DMS 273 (cell line): ENCODE results near the gene LRRC27.

ENCODE experiments used
- DNase-seq: peaks from one replicate; lab custom pipeline; 2025; ENCODE audit not compliant: unreplicated experiment; lab: John Stamatoyannopoulos, UW

LRRC27 gene

GRCh38 chr10:132421847-132422751 lies 90.1 kb downstream of the LRRC27 start:
- peak; percentile 72 for DNase-seq

- DNase-seq: peak; percentile 89
Measured at GRCh38 chr10:132422903-132423825, 91.2 kb downstream of the LRRC27 start.

GRCh38 chr10:132423966-132424861 lies 92.2 kb downstream of the LRRC27 start:
- peak; percentile 23 for DNase-seq

- no peak for DNase-seq
Measured at GRCh38 chr10:132425029-132425756, 93.2 kb downstream of the LRRC27 start.

DNA sequence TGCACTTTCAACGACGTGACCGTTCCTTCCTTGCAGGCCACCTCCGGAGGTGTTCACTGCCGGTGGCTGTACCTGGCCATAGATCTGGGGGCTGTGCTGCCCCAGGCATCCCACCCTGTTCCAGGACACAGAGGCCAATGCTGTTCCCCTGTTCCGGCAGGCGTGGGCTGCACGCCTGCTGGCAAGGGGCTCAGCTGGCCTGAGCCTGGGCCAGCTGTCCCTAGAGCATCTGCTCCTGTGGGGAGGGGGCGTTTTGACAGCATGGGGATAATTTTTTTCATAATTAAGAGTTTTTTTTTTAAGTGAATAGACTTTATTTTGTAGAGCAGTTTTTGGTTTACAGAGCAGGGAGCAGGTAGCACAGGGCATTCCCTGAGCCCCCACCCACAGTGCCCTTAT lies 93.8 kb downstream of the LRRC27 start:
- no peak for DNase-seq

- no peak for DNase-seq
Measured at GRCh38 chr10:132427006-132427771, 95.2 kb downstream of the LRRC27 start.

DNA sequence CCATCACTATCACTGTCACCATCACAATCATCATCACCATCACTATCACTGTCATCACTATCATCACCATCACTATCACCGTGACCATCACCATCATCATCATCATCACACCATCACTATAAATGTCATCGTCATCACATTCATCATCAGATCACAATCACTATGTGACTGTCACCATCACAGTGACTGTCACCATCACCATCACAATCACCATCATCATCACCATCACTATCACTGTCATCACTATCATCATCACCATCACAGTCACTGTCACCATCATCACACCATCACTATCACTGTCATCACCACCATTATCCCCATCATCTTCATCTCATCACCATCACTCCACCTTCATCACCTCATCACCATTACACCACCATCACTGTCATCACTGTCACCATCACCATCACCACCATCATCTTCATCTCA lies 96.0 kb downstream of the LRRC27 start:
- DNase-seq: no peak

DNA sequence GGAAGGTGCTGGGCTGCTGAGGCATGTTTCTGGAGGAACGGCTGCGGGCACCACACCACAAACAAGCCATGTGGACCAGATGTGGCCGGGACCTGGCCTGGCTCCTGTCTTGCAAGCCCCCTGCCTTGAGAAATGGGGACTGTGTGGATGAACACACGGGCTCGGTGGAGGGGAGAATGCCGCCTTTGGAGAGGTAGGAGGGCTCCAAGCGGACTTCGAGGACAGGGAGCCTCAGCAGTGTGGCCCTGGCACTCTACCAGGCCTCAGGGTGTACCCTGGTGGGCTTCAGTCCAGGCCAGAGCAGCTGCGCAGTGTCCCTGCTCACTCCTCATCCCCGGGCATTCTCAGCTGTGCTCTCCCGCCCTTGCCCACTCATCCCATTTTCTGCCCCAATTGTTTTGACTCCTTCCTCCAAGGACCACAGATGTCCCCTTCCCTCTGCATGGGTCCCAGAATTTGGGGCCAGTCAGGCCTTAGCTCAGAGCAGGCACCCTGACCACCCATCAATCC lies 96.5 kb downstream of the LRRC27 start:
- no peak for DNase-seq
